HEK293T (cell line): Measurements from ENCODE around the gene NFKBIE.

Experiments
- ARNT ChIP-seq: fragments of 450-650 bp; IDR thresholded peaks from 2 replicates; pipeline ENCODE4 v1.6.1; 2017; ENCODE audit warnings: mild to moderate bottlenecking
- BHLHE40 ChIP-seq: fragments of 450-650 bp; IDR thresholded peaks from 2 replicates; pipeline ENCODE4 v1.6.1; 2016; ENCODE audit warnings: mild to moderate bottlenecking, moderate library complexity, borderline replicate concordance
- ELF4 ChIP-seq: fragments of 450-650 bp; IDR thresholded peaks from 2 replicates; pipeline ENCODE4 v1.6.1; 2017; ENCODE audit warnings: antibody characterized with exemption
- FOXA1 ChIP-seq: fragments of 450-650 bp; IDR thresholded peaks from 2 replicates; pipeline ENCODE4 v1.6.1; 2016; ENCODE audit warnings: mild to moderate bottlenecking
- FOXK2 ChIP-seq: fragments of 450-650 bp; IDR thresholded peaks from 2 replicates; pipeline ENCODE4 v1.6.1; 2016; ENCODE audit warnings: mild to moderate bottlenecking
- FOXM1 ChIP-seq: fragments of 450-650 bp; IDR thresholded peaks from 2 replicates; pipeline ENCODE4 v1.6.1; 2017; ENCODE audit warnings: mild to moderate bottlenecking, borderline replicate concordance
- HDGF ChIP-seq: fragments of 450-650 bp; IDR thresholded peaks from 2 replicates; pipeline ENCODE4 v1.6.1; 2017; ENCODE audit warnings: antibody characterized with exemption, borderline replicate concordance
- L3MBTL2 ChIP-seq: fragments of 450-650 bp; conservative IDR thresholded peaks from 2 replicates; pipeline ENCODE4 v1.6.1; 2016; ENCODE audit warnings: mild to moderate bottlenecking
- SP1 ChIP-seq: fragments of 450-650 bp; IDR thresholded peaks from 2 replicates; pipeline ENCODE4 v1.6.1; 2017
- SUZ12 ChIP-seq: fragments of 450-650 bp; IDR thresholded peaks from 2 replicates; pipeline ENCODE4 v1.6.1; 2016; ENCODE audit warnings: mild to moderate bottlenecking
- TARDBP ChIP-seq: fragments of 450-650 bp; IDR thresholded peaks from 2 replicates; pipeline ENCODE4 v1.6.1; 2016
- ZNF384 ChIP-seq: fragments of 450-650 bp; IDR thresholded peaks from 2 replicates; pipeline ENCODE4 v1.6.1; 2016
- TF ChIP-seq, protein P1 (sequence below): fragments of 450-650 bp; IDR thresholded peaks from 2 replicates; pipeline ENCODE4 v1.6.1; 2016

DNA sequence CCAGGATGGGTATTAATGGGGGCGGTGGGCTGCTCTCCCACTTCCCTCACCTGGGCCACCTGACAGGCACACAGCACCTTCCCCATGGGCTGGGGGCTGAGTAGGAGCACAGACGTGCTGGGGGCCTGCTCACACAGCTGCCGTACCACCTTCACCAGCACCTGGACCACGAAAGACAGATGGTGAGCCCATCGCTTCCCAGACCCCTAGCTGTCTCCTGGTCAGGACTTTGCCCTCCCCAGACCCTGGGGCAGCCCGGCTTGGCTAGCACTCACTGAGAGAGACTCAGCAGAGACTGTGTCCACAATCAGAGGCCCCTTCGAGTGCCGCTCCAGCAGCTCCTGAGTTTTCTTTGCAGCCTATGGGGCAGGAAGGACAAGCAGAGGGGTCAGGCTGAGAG is 35.8 kb upstream of the NFKBIE start:
- no peak for TF ChIP-seq FOXK2
- TF ChIP-seq TARDBP: no peak
- no peak for TF ChIP-seq SP1
- no peak for TF ChIP-seq SUZ12
- no peak for TF ChIP-seq HDGF
- no peak for TF ChIP-seq BHLHE40
- no peak for TF ChIP-seq ZNF384
- TF ChIP-seq FOXM1: no peak
- TF ChIP-seq FOXA1: no peak
- no peak for TF ChIP-seq ELF4
- TF ChIP-seq ARNT: no peak
- no peak for TF ChIP-seq L3MBTL2
- TF ChIP-seq, protein P1, sequence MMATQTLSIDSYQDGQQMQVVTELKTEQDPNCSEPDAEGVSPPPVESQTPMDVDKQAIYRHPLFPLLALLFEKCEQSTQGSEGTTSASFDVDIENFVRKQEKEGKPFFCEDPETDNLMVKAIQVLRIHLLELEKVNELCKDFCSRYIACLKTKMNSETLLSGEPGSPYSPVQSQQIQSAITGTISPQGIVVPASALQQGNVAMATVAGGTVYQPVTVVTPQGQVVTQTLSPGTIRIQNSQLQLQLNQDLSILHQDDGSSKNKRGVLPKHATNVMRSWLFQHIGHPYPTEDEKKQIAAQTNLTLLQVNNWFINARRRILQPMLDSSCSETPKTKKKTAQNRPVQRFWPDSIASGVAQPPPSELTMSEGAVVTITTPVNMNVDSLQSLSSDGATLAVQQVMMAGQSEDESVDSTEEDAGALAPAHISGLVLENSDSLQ: no peak
